Activated effector memory CD4-positive, alpha-beta T cell treated with anti-CD3 and anti-CD28 coated beads, Interleukin-2, amount 50 U/mL, for 16 hours (primary cell): ENCODE results near the gene C2CD4C.
A peak's percentile ranks its signal among the peaks of the same experiment; 100 is the strongest.
"Not testable (repeated sequence)": the region's sequence is repeated elsewhere in the genome, so short reads cannot be mapped to it uniquely, and the experiment has no call there.

Experiments used
- DNase-seq: peaks from one replicate; pipeline ENCODE4 v3.0.0-alpha.2; 2020

C2CD4C gene

GRCh38 chr19:362154-362553 is 46.8 kb downstream of the C2CD4C start:
- peak; percentile 31 for DNase-seq

GRCh38 chr19:359653-359925 is 49.4 kb downstream of the C2CD4C start:
- no peak for DNase-seq

DNA sequence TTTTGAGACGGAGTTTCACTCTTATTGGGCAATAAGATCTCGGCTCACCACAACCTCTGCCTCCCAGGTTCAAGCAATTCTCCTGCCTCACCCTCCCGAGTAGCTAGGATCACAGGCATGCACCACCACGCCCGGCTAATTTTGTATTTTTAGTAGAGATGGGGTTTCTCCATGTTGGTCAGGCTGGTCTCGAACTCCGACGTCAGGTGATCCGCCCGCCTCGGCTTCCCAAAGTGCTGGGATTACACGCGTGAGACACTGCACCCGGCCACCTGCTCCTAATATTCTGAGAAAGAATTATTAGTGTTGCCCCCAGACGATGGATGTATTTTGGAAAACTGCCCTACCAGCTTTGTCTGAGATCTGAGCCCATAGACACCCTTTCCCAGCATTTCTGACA is 53.4 kb downstream of the C2CD4C start:
- not testable (repeated sequence) for DNase-seq
